Naive B cell (primary cell): ENCODE data around the gene CFHR2. TPM values are rescaled to one million over a fixed set of nuclear protein-coding genes. Genes with fewer than 3 reads are reported as not detected.
"Not testable (repeated sequence)": the region's sequence is repeated elsewhere in the genome, so short reads cannot be mapped to it uniquely, and the experiment has no call there.

ENCODE experiments used
- ATAC-seq, 2 donors: fragments of 150-1000 bp; cut with Tn5 transposase; 2 replicates each; pipeline ENCODE4 v1.10.0; 2021; ENCODE audit warnings: low read depth in 2 of 2, mild to moderate bottlenecking in 2 of 2, moderate library complexity in 2 of 2
- DNase-seq: peaks from one replicate; pipeline ENCODE4 v3.0.0; 2022
- H3K27ac Mint-ChIP-seq, 6 donors: one replicate each; pipeline ENCODE4 v1.8.0; 2020 to 2022; ENCODE audit warnings: mild to moderate bottlenecking in 6 of 6, mixed read lengths in 6 of 6, moderate library complexity in 5 of 6, inconsistent platforms in 2 of 6
- H3K27me3 Mint-ChIP-seq, 3 donors: one replicate each; pipeline ENCODE4 v1.8.0; 2021 to 2022; ENCODE audit warnings: mixed read lengths in 3 of 3, mild to moderate bottlenecking in 1 of 3
- H3K36me3 Mint-ChIP-seq, 2 donors: one replicate each; pipeline ENCODE4 v1.8.0; 2020 to 2022; ENCODE audit warnings: mixed read lengths in 2 of 2, inconsistent platforms in 1 of 2, mild to moderate bottlenecking in 1 of 2
- H3K4me1 Mint-ChIP-seq, 3 donors: one replicate each; pipeline ENCODE4 v1.8.0; 2020 to 2022; ENCODE audit warnings: mixed read lengths in 3 of 3, inconsistent platforms in 1 of 3, mild to moderate bottlenecking in 1 of 3, moderate library complexity in 1 of 3
- H3K4me3 Mint-ChIP-seq, 8 donors: one replicate each; pipeline ENCODE4 v1.8.0; 2020 to 2022; ENCODE audit warnings: mild to moderate bottlenecking in 8 of 8, mixed read lengths in 8 of 8, moderate library complexity in 8 of 8, inconsistent platforms in 2 of 8
- H3K9me3 Mint-ChIP-seq, 7 donors: one replicate each; pipeline ENCODE4 v1.8.0; 2020 to 2022; ENCODE audit warnings: mixed read lengths in 7 of 7, mild to moderate bottlenecking in 5 of 7, inconsistent platforms in 2 of 7, moderate library complexity in 1 of 7
- polyA plus RNA-seq, 6 donors: library from polyadenylated mRNA; unstranded; fragments of 300-500 nt; fragmentation: Illumina TruSeq; gene quantifications; one replicate each; pipeline ENCODE4 v1.2.3, GENCODE V29; 2021; ENCODE audit warnings: low read depth in 6 of 6

Gene CFHR2
- not detected for polyA plus RNA-seq

DNA sequence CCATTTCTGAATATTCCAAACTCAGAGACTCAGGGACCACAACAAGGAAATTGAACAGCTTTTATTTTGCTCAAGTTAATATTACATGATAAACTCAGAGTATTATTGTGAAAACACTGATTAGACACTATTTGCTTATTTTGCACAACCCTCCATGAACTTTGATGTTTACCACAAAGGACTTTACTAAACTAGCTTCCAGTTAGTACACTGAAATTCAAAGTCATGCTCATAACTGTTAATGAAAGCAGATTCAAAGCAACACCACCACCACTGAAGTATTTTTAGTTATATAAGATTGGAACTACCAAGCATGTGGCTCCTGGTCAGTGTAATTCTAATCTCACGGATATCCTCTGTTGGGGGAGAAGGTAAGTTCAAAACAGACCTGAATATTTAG, at the start of gene CFHR2:
Gene CFHR2, plus strand, starts transcription at position 171 of the 400 bp plus-strand sequence. Its CDS starts 143 bp downstream, at position 314.
- H3K9me3 Mint-ChIP-seq, H3K27me3 Mint-ChIP-seq, ATAC-seq, H3K4me1 Mint-ChIP-seq, H3K27ac Mint-ChIP-seq, DNase-seq, H3K36me3 Mint-ChIP-seq: not testable (repeated sequence)
- peak within 1 kb of the TSS in 1 of 8 donors; percentile 29 for H3K4me3 Mint-ChIP-seq

DNA sequence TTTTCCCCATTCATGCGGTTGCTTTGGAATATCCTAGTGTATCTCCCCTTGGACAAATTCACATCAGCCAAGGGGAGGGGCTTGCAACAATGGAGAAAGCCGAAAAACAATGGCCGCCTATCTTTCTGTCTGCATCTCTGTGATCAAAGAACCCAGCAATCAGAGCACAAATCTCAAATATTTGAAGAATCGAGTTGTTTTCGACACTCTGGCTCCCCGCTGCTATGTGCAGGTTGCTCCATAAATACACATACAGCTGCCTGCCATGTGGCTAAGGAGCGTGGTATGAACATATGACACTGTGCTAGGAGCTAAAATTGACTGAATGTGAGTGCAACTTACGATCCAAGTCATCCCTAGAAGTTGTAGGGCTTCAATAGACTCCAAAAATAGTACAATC, 47.2 kb upstream of the CFHR2 start:
- Mint-ChIP-seq H3K27me3 (peaks cover 15 to 20% (median 19%) of the 10 kb centered on the region in 3 donors), H3K36me3 (no peaks in the 10 kb centered on the region), H3K27ac (no peak overlapping the region), H3K4me3 (no peak overlapping the region), H3K9me3 (peaks cover 0 to 10% (median 0%) of the 10 kb centered on the region in 7 donors), H3K4me1 (peaks cover 0 to 4% (median 0%) of the 10 kb centered on the region in 3 donors)
- DNase-seq, result no peak
- ATAC-seq, result no peak

DNA sequence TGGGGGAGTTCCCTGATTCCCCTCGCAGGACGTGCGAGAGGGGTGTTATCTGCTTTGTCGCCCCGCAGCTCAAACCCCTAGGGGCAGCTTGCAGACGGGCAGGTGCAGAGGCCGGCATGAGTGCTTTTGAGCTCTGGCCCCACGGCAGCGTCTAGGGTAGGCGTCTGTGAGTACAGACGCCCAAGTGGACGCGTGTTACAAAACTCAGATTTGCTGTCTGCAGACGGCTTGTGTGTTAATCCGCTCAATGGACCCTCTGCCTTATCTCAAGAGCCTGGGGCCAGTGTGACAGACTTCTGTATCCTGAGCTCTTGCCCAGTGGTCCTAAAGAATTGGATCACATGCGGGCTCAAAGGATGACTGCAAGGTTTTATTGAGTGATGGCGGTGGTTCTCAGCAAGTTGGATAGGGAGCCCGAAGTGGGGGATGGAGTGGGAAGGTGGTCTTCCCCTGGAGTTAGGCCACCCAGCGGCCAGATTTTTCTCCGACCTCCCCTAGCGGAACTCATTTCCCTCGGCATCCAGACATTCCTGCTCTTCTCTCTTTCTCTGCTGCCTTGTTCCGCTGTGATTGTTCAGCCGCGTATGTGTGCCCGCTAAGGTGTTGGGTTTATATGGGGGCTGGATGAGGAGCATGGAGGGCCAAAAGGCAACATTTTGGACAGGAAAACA, 46.2 kb upstream of the CFHR2 start:
- Mint-ChIP-seq H3K27me3 (peaks cover 15 to 20% (median 19%) of the 10 kb centered on the region in 3 donors), H3K27ac (no peak overlapping the region), H3K4me3 (no peak overlapping the region), H3K9me3 (peaks cover 0 to 10% (median 0%) of the 10 kb centered on the region in 7 donors), H3K4me1 (peaks cover 0 to 4% (median 0%) of the 10 kb centered on the region in 3 donors), H3K36me3 (no peaks in the 10 kb centered on the region)
- DNase-seq (no peak), ATAC-seq (no peak)

DNA sequence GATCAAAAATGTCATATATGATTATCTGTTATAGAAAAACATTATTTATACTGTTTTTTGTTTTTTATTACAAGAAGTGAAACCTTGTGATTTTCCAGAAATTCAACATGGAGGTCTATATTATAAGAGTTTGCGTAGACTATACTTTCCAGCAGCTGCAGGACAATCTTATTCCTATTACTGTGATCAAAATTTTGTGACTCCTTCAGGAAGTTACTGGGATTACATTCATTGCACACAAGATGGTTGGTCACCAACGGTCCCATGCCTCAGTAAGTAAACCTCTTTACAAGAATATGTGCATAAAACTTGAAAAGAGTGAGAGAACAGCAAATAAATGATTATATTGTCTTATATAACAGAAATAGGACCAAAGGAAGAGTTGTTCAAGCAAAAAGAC, 41.2 kb upstream of the CFHR2 start:
- H3K4me3 Mint-ChIP-seq, result no peak overlapping the region
- DNase-seq, result no peak
- peaks cover 0 to 4% (median 0%) of the 10 kb centered on the region in 3 donors for H3K4me1 Mint-ChIP-seq
- no peaks in the 10 kb centered on the region for H3K36me3 Mint-ChIP-seq
- peaks cover 6 to 13% (median 12%) of the 10 kb centered on the region in 3 donors for H3K27me3 Mint-ChIP-seq
- H3K9me3 Mint-ChIP-seq, result peaks cover 0 to 3% (median 0%) of the 10 kb centered on the region in 7 donors
- no peak overlapping the region for H3K27ac Mint-ChIP-seq
- no peak for ATAC-seq

DNA sequence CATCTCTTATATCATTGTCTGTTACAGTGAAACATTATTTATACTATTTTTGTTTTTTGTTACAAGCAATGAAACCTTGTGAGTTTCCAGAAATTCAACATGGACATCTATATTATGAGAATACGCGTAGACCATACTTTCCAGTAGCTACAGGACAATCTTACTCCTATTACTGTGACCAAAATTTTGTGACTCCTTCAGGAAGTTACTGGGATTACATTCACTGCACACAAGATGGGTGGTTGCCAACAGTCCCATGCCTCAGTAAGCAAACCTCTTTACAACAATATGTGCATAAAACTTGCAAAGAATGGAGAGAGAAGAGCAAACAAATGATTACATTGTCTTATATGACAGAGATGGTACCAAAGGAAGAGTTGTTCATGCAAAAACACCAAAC, 33.3 kb upstream of the CFHR2 start:
- Mint-ChIP-seq H3K27me3 (no peaks in the 10 kb centered on the region), H3K4me3 (no peak overlapping the region), H3K9me3 (peaks cover 0 to 3% (median 0%) of the 10 kb centered on the region in 7 donors), H3K36me3 (no peaks in the 10 kb centered on the region), H3K4me1 (no peaks in the 10 kb centered on the region), H3K27ac (no peak overlapping the region)
- ATAC-seq, result no peak
- DNase-seq, result no peak

DNA sequence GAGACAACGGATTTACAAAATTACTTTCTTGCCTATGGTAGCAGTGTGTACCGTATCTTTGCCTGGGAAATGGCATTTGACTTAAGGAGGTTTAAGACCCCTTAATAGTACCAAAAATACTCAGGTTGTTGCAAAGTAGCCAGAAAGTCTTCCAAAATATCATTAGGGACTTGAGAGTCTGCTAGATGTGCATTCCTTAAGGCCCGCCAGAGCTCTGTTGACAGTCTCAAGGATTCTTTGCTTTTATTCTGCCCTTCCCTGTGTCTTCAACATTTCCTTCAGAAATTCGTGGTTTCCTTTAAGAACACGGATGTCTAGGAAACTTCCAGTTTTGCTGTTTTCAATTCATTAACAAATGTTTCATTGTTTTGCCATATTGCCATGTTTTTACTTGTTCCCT, 31.3 kb upstream of the CFHR2 start:
- H3K36me3 Mint-ChIP-seq, DNase-seq, H3K27me3 Mint-ChIP-seq, H3K9me3 Mint-ChIP-seq, ATAC-seq, H3K27ac Mint-ChIP-seq, H3K4me3 Mint-ChIP-seq, H3K4me1 Mint-ChIP-seq: not testable (repeated sequence)

DNA sequence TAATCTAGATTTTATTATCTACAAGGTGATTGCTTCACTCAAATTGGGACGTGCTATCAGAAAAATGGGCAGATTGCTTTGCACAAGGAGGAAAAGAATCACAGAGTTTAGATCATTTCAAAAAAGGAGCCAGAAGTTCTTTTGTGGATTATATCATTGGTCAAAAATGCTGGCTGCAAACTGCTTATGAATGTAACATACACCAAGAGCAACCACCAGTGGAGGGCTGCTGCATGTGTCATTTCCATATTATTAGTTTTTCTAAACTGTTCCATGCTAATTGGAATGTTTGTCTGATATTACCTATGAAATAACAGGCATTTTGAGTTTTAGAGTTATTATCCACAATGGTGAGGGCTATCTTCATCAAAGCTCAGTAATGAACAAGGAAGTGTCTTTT, 16.7 kb upstream of the CFHR2 start:
- peaks cover 1 to 12% (median 3%) of the 10 kb centered on the region in 7 donors for H3K9me3 Mint-ChIP-seq
- not testable (repeated sequence) for H3K4me3 Mint-ChIP-seq, H3K27ac Mint-ChIP-seq, H3K4me1 Mint-ChIP-seq, DNase-seq, H3K36me3 Mint-ChIP-seq, ATAC-seq, H3K27me3 Mint-ChIP-seq

DNA sequence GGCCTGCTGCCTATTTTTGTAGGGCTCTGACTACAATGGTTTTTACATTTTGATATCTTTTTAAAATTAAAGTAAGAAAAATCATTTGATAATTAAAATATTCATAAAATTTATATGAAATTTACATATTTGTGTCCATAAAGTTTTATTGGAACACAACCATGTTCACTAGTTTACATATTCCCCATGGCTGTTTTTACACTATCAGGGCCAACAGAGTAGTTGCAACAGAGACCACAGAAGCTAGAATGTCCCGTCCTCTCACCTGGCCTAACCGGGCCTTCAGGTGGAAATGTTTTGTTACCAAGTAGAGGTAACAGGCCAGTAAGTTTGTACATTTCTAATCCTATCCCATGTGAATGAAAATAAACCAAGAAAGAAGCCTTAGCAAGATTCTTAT, 10.7 kb upstream of the CFHR2 start:
- ATAC-seq, H3K36me3 Mint-ChIP-seq, H3K27me3 Mint-ChIP-seq, H3K27ac Mint-ChIP-seq, H3K4me1 Mint-ChIP-seq, H3K9me3 Mint-ChIP-seq, H3K4me3 Mint-ChIP-seq, DNase-seq: not testable (repeated sequence)

DNA sequence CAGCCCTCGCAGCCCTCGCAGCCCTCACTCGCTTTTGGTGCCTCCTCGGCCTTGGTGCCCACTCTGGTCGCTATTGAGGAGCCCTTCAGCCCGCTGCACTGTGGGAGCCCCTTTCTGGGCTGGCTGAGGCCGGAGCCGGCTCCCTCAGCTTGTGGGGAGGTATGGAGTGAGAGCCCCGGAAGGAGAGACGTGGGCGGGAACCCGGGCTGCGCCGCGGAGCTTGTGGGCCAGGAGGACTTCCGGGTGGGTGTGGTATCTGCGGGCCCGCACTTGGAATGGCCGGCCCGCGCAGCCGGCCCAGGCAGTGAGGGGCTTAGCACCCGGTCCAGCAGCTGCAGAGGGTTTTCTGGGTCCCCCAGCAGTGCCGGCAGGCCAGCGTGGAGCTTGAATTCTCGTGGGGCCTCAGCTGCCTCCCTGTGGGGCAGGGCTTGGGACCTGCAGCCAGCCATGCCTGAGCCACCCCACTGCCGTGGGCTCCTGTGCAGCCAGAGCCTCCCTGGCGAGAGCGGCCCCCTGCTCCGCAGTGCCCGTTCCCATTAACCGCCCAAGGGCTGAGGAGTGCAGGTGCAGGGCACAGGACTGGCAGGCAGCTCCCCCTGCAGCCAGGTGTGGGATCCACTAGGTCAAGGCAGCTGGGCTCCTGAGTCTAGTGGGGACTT, 9.9 kb upstream of the CFHR2 start:
- ATAC-seq (no peak), DNase-seq (no peak)
- Mint-ChIP-seq H3K36me3 (no peaks in the 10 kb centered on the region), H3K4me1 (no peaks in the 10 kb centered on the region), H3K4me3 (no peak overlapping the region), H3K27me3 (no peaks in the 10 kb centered on the region), H3K9me3 (peaks cover 0 to 9% (median 2%) of the 10 kb centered on the region in 7 donors), H3K27ac (no peak overlapping the region)

DNA sequence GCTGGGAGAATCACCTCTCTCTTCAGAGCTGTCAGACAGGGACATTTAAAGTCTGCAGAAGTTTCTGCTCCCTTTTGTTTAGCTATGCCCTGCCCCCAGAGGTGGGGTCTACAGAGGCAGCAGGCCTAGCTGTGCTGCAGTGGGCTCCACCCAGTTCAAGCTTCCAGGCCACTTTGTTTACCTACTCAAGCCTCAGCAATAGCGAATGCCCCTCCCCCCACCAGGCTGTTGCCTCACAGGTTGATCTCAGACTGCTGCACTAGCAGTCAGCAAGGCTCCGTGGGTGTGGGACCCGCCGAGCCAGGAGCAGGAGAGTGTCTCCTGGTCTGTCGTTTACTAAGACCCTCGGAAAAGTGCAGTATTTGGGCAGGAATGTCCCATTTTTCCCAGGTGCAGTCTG, 2.1 kb upstream of the CFHR2 start:
- not testable (repeated sequence) for H3K9me3 Mint-ChIP-seq, DNase-seq

DNA sequence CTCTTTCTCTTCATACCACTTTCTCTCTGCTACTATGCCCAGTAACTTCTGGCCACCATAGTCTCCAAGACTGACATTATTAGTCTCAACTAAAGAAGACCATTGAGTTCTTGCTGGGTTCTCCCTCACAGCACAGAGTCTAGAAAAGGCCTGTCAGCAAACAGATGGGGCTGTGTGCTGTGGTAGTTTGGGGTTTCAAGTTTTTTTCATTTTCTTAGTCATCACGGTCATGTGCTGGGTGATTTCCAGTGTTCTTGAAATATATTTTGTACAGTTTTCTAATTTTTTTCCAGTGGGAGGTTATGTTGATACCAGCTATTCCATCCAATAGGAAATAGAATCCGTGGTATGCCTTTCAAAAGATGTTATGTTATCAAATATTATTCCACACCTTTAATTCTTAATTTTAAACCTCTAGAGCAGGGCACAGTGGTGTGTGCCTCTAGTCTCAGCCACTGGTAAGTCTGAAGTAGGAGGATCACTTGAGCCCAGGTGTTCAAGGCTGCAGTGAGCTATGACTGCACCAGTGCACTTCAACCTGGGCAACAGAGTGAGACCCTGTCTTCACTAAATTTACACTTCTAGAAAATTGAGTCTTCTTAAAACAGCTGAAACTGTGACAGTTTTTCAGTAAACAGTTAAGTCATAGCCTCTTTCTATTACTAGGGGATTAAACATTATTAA, 8.3 kb downstream of the CFHR2 start:
- Mint-ChIP-seq H3K36me3 (no peaks in the 10 kb centered on the region), H3K4me3 (no peak overlapping the region), H3K27me3 (no peaks in the 10 kb centered on the region), H3K4me1 (no peaks in the 10 kb centered on the region), H3K27ac (no peak overlapping the region), H3K9me3 (peaks cover 0 to 12% (median 3%) of the 10 kb centered on the region in 7 donors)
- DNase-seq, result no peak
- ATAC-seq, result no peak

More for the DNA sequence above, 2.1 kb upstream of the CFHR2 start:
- not testable (repeated sequence) for H3K36me3 Mint-ChIP-seq, ATAC-seq, H3K27me3 Mint-ChIP-seq, H3K4me3 Mint-ChIP-seq, H3K27ac Mint-ChIP-seq, H3K4me1 Mint-ChIP-seq

DNA sequence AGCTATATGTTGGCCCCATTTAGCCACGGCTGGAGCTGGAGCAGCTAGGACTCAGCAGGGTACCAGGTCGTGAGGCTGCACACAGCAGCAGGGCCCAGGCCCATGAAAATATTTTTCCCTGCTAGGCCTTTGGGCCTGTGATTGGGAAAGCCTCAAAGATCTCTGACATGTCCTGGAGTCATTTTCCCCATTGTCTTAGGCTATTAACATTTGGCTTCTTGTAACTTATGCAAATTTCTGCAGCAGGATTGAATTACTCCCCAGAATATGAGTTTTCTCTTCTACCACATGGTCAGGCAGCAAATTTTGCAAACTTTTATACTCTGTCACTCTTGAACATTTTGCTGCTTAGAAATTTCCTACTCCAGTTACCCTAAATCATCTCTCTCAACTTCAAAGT, 11.2 kb downstream of the CFHR2 start:
- no peak for DNase-seq
- no peaks in the 10 kb centered on the region for H3K36me3 Mint-ChIP-seq
- H3K27me3 Mint-ChIP-seq, result no peaks in the 10 kb centered on the region
- no peaks in the 10 kb centered on the region for H3K4me1 Mint-ChIP-seq
- no peak overlapping the region for H3K27ac Mint-ChIP-seq
- no peak for ATAC-seq
- H3K4me3 Mint-ChIP-seq, result no peak overlapping the region
- H3K9me3 Mint-ChIP-seq, result peaks cover 0 to 12% (median 3%) of the 10 kb centered on the region in 7 donors

DNA sequence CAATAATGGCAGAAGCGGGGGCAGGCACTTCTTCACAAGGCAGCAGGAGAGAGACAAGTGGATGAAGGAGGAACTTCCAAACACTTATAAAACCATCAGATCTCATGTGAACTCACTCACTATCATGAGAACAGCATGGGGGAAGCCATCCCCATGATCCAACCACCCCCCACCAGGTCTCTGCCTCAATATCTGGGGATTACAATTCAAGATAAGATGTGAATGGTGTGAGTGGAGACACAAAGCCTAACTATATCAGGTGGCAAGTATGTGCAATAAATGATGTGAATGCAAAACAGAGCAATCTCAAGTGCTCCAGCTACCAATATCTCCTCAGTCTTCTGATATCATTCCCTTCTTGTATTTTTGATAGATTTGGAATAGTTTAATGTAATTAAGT, 12.4 kb downstream of the CFHR2 start:
- H3K9me3 Mint-ChIP-seq, result peaks cover 0 to 12% (median 3%) of the 10 kb centered on the region in 7 donors
- no peaks in the 10 kb centered on the region for H3K27me3 Mint-ChIP-seq
- ATAC-seq, result no peak
- H3K4me1 Mint-ChIP-seq, result no peaks in the 10 kb centered on the region
- H3K27ac Mint-ChIP-seq, result no peak overlapping the region
- no peaks in the 10 kb centered on the region for H3K36me3 Mint-ChIP-seq
- no peak for DNase-seq
- no peak overlapping the region for H3K4me3 Mint-ChIP-seq

DNA sequence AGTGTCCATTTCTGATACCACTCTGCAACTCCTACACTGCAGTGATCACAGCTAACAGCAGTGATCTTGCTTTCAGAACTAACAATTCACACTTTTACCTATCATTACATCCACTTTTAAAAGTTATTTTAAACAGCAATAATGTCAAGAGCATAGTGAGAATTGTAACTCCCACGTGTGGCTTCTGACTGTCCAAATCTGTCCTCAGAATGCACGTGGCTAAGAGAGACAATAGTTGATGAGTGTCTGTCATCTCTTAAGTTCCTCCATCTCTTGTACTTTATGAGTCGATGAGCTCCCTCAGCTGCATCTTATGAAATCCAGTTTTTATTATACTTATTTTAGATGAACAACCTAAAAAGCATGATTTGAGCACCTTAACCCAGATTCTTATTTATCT, 17.3 kb downstream of the CFHR2 start:
- Mint-ChIP-seq H3K4me3 (no peak overlapping the region), H3K9me3 (peaks cover 0 to 6% (median 0%) of the 10 kb centered on the region in 7 donors), H3K36me3 (no peaks in the 10 kb centered on the region), H3K4me1 (no peaks in the 10 kb centered on the region), H3K27me3 (no peaks in the 10 kb centered on the region), H3K27ac (no peak overlapping the region)
- no peak for DNase-seq
- no peak for ATAC-seq
